Neural cell (in vitro differentiated cells): Measurements from ENCODE around the gene EIF2B2.

Source experiments
- EZH2 ChIP-seq: fragments of 200-600, 300-800 bp; shearing (Covaris generic), sonication (generic); IDR thresholded peaks from 2 replicates; pipeline ENCODE4 v1.6.1; 2014; ENCODE audit warnings: antibody characterized with exemption, low read length, borderline replicate concordance, mild to moderate bottlenecking; ENCODE audit not compliant: insufficient read depth, poor library complexity, severe bottlenecking
- MXI1 ChIP-seq: fragments of 450-650 bp; conservative IDR thresholded peaks from 2 replicates; pipeline ENCODE4 v1.6.1; 2014; ENCODE audit warnings: antibody characterized with exemption, mild to moderate bottlenecking; ENCODE audit not compliant: poor library complexity, severe bottlenecking
- POLR2AphosphoS5 ChIP-seq: IDR thresholded peaks from 2 replicates; pipeline ENCODE4 v1.6.1; 2012
- TF ChIP-seq, protein P1 (sequence below): fragments of 450-650 bp; IDR thresholded peaks from 2 replicates; pipeline ENCODE4 v1.5.1; 2014; ENCODE audit warnings: antibody characterized with exemption, mild to moderate bottlenecking, moderate library complexity; ENCODE audit not compliant: poor library complexity, severe bottlenecking

GRCh38 chr14:75044322-75044721 lies 41.6 kb downstream of the EIF2B2 start:
- TF ChIP-seq, protein P1, sequence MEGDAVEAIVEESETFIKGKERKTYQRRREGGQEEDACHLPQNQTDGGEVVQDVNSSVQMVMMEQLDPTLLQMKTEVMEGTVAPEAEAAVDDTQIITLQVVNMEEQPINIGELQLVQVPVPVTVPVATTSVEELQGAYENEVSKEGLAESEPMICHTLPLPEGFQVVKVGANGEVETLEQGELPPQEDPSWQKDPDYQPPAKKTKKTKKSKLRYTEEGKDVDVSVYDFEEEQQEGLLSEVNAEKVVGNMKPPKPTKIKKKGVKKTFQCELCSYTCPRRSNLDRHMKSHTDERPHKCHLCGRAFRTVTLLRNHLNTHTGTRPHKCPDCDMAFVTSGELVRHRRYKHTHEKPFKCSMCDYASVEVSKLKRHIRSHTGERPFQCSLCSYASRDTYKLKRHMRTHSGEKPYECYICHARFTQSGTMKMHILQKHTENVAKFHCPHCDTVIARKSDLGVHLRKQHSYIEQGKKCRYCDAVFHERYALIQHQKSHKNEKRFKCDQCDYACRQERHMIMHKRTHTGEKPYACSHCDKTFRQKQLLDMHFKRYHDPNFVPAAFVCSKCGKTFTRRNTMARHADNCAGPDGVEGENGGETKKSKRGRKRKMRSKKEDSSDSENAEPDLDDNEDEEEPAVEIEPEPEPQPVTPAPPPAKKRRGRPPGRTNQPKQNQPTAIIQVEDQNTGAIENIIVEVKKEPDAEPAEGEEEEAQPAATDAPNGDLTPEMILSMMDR, result no peak
- TF ChIP-seq MXI1, result no peak
- no peak for TF ChIP-seq POLR2AphosphoS5
- no peak for TF ChIP-seq EZH2
